ENCODE results near the gene MAPK13. TPM values are rescaled to one million over a fixed set of nuclear protein-coding genes. Genes with fewer than 3 reads are reported as not detected.

Gene MAPK13
- total and polyA plus RNA-seq, 2 donors (not counting 1 experiment from before 2014, with no cell fraction given) = 20.6 to 34.8 TPM

GRCh38 chr6:36178544-36178943 lies 48.2 kb downstream of the MAPK13 start:
- ATAC-seq (ENCODE audit: low read depth) (no peak), DNase-seq (no peak)
- Histone ChIP-seq H3K4me2 (replicated peaks; ENCODE audit: low read depth, low read length, poor library complexity, severe bottlenecking) (no peak overlapping the region), H3K4me3 (ENCODE audit: control extremely low read depth in 1 of 5, extremely low read depth in 1 of 5, insufficient read depth in 1 of 5, low read depth in 2 of 5, low read length in 4 of 5) (no peak overlapping the region), H3K36me3 (replicated peaks in 1 of 2; ENCODE audit: control extremely low read depth in 1 of 2, control insufficient read depth in 1 of 2, extremely low read depth in 1 of 2, insufficient read depth in 2 of 2, low read length in 1 of 2) (no peaks in the 10 kb centered on the region), H3K79me2 (ENCODE audit: control insufficient read depth, insufficient read depth, low read length) (no peaks in the 10 kb centered on the region), H3K9ac (ENCODE audit: low read length) (no peak overlapping the region), H3K9me3 (ENCODE audit: control extremely low read depth in 1 of 3, control insufficient read depth in 2 of 3, insufficient read depth in 1 of 3, low read length in 2 of 3) (peaks cover 5 to 17% (median 14%) of the 10 kb centered on the region in 3 donors), H3K27ac (ENCODE audit: low read length in 2 of 2) (no peak overlapping the region), H2AFZ (ENCODE audit: insufficient read depth, low read depth, low read length, poor library complexity, severe bottlenecking) (no peak overlapping the region), H3K27me3 (replicated peaks in 1 of 4; ENCODE audit: control extremely low read depth in 1 of 4, control insufficient read depth in 3 of 4, insufficient read depth in 4 of 4, low read length in 3 of 4) (no peaks in the 10 kb centered on the region), H3K4me1 (ENCODE audit: control insufficient read depth in 2 of 2, insufficient read depth in 2 of 2, low read length in 2 of 2) (no peaks in the 10 kb centered on the region), H4K20me1 (ENCODE audit: control insufficient read depth, insufficient read depth, low read length, poor library complexity, severe bottlenecking) (no peaks in the 10 kb centered on the region)
- Mint-ChIP-seq H3K4me1 (no peaks in the 10 kb centered on the region), H3K27me3 (no peaks in the 10 kb centered on the region), H3K4me3 (no peak overlapping the region), H3K9me3 (ENCODE audit: insufficient read depth) (peaks cover 14% of the 10 kb centered on the region), H3K27ac (no peak overlapping the region)
- TF ChIP-seq, protein P1, sequence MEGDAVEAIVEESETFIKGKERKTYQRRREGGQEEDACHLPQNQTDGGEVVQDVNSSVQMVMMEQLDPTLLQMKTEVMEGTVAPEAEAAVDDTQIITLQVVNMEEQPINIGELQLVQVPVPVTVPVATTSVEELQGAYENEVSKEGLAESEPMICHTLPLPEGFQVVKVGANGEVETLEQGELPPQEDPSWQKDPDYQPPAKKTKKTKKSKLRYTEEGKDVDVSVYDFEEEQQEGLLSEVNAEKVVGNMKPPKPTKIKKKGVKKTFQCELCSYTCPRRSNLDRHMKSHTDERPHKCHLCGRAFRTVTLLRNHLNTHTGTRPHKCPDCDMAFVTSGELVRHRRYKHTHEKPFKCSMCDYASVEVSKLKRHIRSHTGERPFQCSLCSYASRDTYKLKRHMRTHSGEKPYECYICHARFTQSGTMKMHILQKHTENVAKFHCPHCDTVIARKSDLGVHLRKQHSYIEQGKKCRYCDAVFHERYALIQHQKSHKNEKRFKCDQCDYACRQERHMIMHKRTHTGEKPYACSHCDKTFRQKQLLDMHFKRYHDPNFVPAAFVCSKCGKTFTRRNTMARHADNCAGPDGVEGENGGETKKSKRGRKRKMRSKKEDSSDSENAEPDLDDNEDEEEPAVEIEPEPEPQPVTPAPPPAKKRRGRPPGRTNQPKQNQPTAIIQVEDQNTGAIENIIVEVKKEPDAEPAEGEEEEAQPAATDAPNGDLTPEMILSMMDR (IDR thresholded peaks at IDR 0.05) = no peak
- TF ChIP-seq EZH2 (IDR thresholded peaks at IDR 0.05; ENCODE audit: borderline replicate concordance, insufficient read depth, low read depth, low read length, poor library complexity, severe bottlenecking) = no peak
- POLR2A ChIA-PET = no interaction called here
- intact Hi-C loops (cut with micrococcal nuclease) = no loop called here
- CTCF ChIA-PET = no interaction called here

- Histone ChIP-seq H3K79me2 (ENCODE audit: control insufficient read depth, insufficient read depth, low read length) (no peaks in the 10 kb centered on the region), H3K36me3 (replicated peaks in 1 of 2; ENCODE audit: control extremely low read depth in 1 of 2, control insufficient read depth in 1 of 2, extremely low read depth in 1 of 2, insufficient read depth in 2 of 2, low read length in 1 of 2) (no peaks in the 10 kb centered on the region), H2AFZ (ENCODE audit: insufficient read depth, low read depth, low read length, poor library complexity, severe bottlenecking) (no peak overlapping the region), H3K4me3 (ENCODE audit: control extremely low read depth in 1 of 5, extremely low read depth in 1 of 5, insufficient read depth in 1 of 5, low read depth in 2 of 5, low read length in 4 of 5) (no peak overlapping the region), H3K27ac (ENCODE audit: low read length in 2 of 2) (no peak overlapping the region), H3K4me1 (ENCODE audit: control insufficient read depth in 2 of 2, insufficient read depth in 2 of 2, low read length in 2 of 2) (no peaks in the 10 kb centered on the region), H3K4me2 (replicated peaks; ENCODE audit: low read depth, low read length, poor library complexity, severe bottlenecking) (no peak overlapping the region), H4K20me1 (ENCODE audit: control insufficient read depth, insufficient read depth, low read length, poor library complexity, severe bottlenecking) (no peaks in the 10 kb centered on the region), H3K27me3 (replicated peaks in 1 of 4; ENCODE audit: control extremely low read depth in 1 of 4, control insufficient read depth in 3 of 4, insufficient read depth in 4 of 4, low read length in 3 of 4) (no peaks in the 10 kb centered on the region), H3K9me3 (ENCODE audit: control extremely low read depth in 1 of 3, control insufficient read depth in 2 of 3, insufficient read depth in 1 of 3, low read length in 2 of 3) (peaks cover 5 to 17% (median 14%) of the 10 kb centered on the region in 3 donors), H3K9ac (ENCODE audit: low read length) (no peak overlapping the region)
- CTCF ChIA-PET = interaction anchor here (1.0 kb wide), 1 partner anchor 244 kb away, joined by 3 read pairs; no protein-coding TSS in a partner anchor
- TF ChIP-seq EZH2 (IDR thresholded peaks at IDR 0.05; ENCODE audit: borderline replicate concordance, insufficient read depth, low read depth, low read length, poor library complexity, severe bottlenecking) = no peak
- TF ChIP-seq, protein P1 (IDR thresholded peaks at IDR 0.05) = no peak
- Mint-ChIP-seq H3K4me1 (no peaks in the 10 kb centered on the region), H3K27me3 (no peaks in the 10 kb centered on the region), H3K4me3 (no peak overlapping the region), H3K9me3 (ENCODE audit: insufficient read depth) (peaks cover 14% of the 10 kb centered on the region), H3K27ac (no peak overlapping the region)
- intact Hi-C loops (cut with micrococcal nuclease) = no loop called here
- no peak for DNase-seq
- POLR2A ChIA-PET = no interaction called here
- no peak for ATAC-seq (ENCODE audit: low read depth)
- WGBS (ENCODE audit: insufficient coverage) = 83% methylated on average over 1 of the region's 1 CpG
These were observed 49.8 kb downstream of the MAPK13 start for GRCh38 chr6:36180126-36180525.
